Fibroblast of villous mesenchyme (primary cell): Measurements from ENCODE around the gene BANK1. TPM values are rescaled to one million over a fixed set of nuclear protein-coding genes. Genes with fewer than 3 reads are reported as not detected.
A peak's percentile ranks its signal among the peaks of the same experiment; 100 is the strongest.

Experiments
- DNase-seq: peaks from one replicate; pipeline ENCODE4 v3.0.0-alpha.2; 2010; ENCODE audit warnings: low read depth
- H3K4me3 ChIP-seq: 2 replicates; pipeline ENCODE4 v1.5.1; 2011; ENCODE audit warnings: low read depth, mild to moderate bottlenecking, low read length
- total RNA-seq: library from RNA; depleted of rRNA; stranded (reverse); fragments of >200 nt; gene quantifications from 2 replicates; pipeline ENCODE4 v1.2.3, GENCODE V29; 2012
- TF ChIP-seq, protein P1 (sequence below): IDR thresholded peaks from 2 replicates; pipeline ENCODE4 v1.5.1; 2012; ENCODE audit warnings: low read depth, mild to moderate bottlenecking, low read length; ENCODE audit not compliant: insufficient read depth

Gene BANK1
- total RNA-seq, 1 donor, result 0.86 TPM

DNA sequence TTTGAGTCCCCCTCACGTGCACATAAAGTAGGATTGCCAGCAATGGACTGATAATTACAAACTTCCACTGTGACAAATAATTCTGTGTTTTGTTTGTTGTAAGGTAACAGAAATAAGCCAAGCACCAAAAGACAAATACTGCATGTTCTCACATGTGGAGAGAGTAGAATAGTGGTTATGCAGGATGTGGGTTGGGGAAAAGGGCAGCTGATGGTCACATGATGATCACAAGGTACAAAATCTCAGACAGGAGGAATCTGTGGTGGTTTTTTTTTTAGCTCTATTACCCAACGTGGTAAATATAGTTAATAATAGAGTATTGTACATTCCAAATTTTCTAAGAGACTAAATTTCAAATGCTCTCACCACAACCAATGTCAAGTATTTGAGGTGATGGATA lies 182.3 kb downstream of the BANK1 start:
- peak; percentile 35 for DNase-seq
- H3K4me3 ChIP-seq, result no peak overlapping the region
- TF ChIP-seq, protein P1, sequence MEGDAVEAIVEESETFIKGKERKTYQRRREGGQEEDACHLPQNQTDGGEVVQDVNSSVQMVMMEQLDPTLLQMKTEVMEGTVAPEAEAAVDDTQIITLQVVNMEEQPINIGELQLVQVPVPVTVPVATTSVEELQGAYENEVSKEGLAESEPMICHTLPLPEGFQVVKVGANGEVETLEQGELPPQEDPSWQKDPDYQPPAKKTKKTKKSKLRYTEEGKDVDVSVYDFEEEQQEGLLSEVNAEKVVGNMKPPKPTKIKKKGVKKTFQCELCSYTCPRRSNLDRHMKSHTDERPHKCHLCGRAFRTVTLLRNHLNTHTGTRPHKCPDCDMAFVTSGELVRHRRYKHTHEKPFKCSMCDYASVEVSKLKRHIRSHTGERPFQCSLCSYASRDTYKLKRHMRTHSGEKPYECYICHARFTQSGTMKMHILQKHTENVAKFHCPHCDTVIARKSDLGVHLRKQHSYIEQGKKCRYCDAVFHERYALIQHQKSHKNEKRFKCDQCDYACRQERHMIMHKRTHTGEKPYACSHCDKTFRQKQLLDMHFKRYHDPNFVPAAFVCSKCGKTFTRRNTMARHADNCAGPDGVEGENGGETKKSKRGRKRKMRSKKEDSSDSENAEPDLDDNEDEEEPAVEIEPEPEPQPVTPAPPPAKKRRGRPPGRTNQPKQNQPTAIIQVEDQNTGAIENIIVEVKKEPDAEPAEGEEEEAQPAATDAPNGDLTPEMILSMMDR, result no peak

- TF ChIP-seq, protein P1, result no peak
- no peak overlapping the region for H3K4me3 ChIP-seq
- DNase-seq, result peak; percentile 83
Observed at GRCh38 chr4:101973361-101973760, 182.8 kb downstream of the BANK1 start.

GRCh38 chr4:101977076-101977475 lies 186.5 kb downstream of the BANK1 start:
- H3K4me3 ChIP-seq, result no peak overlapping the region
- TF ChIP-seq, protein P1, result no peak
- DNase-seq, result peak; percentile 96

DNA sequence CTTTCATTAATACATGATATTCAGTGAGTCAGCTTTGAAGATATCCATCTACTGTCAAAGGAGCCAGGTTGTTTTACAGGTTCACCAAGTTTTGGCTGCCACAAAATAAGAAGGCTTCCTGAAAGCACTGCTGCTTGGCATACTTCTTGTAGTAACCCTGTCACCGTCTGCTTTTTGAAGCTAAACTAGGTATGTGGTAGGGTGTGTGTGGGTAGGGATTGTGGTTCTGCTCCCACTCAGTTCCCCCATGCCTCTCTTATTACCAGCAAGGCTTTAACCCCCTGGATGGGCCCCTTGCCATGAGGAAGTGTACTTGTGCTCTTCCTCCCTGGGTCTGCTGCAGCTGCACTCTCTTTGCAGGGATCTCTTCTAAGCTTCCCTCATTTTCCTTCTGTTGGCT lies 191.2 kb downstream of the BANK1 start:
- H3K4me3 ChIP-seq, result no peak overlapping the region
- TF ChIP-seq, protein P1, result no peak
- no peak for DNase-seq

DNA sequence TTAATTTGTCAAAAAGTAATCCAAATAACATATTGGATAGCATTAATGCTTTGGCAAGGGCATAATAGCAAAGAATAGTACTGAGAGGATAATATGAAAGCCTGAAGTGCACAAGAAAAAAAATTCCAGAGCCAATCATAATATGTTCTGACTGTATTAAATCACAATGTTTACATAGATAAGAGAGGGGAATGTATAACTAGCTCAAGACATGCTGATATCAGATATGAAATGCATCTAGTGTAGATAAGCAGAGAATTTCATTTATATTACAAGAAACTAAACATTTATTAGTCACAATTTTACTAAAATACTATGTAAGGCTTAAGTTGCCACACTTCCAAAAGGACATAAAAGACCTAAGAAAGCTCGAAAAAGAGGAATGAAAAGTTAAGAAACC lies 193.3 kb downstream of the BANK1 start:
- peak; percentile 48 for DNase-seq
- TF ChIP-seq, protein P1, result no peak
- no peak overlapping the region for H3K4me3 ChIP-seq

GRCh38 chr4:101987623-101988243 lies 197.2 kb downstream of the BANK1 start:
- TF ChIP-seq, protein P1, result no peak
- H3K4me3 ChIP-seq, result no peak overlapping the region
- peak; percentile 92 for DNase-seq

GRCh38 chr4:101989551-101989950 lies 199.0 kb downstream of the BANK1 start:
- no peak overlapping the region for H3K4me3 ChIP-seq
- TF ChIP-seq, protein P1, result no peak
- no peak for DNase-seq
